Measurements from ENCODE around the gene WIPF2.

The WIPF2 gene

DNA sequence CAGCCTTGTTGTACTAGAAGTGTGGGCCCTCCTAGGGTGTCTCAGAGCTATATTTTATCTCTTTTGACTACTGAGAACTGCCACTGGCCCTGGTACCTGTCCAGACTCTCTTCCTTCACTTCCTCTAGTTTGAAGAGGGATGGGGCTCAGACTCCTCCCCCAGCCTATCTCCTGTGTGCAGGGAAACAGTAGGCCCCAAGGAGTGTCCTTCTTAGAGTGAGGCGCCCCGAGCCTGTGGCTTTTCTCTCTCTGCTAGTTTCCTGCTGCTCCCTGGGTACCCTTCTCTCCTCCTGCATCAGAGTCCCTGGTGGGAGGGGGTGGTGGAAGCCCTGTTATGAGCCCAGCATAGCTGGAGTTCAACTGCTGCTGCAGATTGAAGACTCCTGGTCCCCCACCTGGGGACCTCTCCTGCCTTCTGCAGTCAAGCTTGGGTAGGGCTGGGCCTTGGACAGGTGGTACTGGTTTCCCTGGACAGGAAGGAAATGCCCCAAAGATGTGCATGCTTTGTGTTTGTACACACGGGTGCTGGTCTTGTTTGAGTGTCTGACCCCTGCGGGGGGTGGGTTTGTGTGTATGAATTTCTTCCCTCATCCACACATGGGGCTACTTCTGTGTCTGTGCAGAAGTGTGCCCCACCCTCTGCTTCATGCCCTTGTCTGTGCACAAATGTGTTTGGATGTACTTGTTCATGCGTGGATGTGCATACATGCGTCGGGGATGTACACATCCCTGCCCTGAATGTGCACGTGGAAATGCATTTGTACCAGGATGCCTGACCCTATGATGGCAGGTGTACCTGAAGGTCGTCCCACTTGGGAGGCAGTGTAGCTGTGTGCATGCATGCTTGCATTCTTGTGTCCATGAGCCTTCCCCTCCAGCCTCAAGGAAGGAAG is 96.8 kb downstream of the WIPF2 start:
- DNase-seq, result no peak

GRCh38 chr17:40316571-40317344 is 97.7 kb downstream of the WIPF2 start:
- no peak for DNase-seq

GRCh38 chr17:40317345-40317873 is 98.3 kb downstream of the WIPF2 start:
- no peak for DNase-seq

DNA sequence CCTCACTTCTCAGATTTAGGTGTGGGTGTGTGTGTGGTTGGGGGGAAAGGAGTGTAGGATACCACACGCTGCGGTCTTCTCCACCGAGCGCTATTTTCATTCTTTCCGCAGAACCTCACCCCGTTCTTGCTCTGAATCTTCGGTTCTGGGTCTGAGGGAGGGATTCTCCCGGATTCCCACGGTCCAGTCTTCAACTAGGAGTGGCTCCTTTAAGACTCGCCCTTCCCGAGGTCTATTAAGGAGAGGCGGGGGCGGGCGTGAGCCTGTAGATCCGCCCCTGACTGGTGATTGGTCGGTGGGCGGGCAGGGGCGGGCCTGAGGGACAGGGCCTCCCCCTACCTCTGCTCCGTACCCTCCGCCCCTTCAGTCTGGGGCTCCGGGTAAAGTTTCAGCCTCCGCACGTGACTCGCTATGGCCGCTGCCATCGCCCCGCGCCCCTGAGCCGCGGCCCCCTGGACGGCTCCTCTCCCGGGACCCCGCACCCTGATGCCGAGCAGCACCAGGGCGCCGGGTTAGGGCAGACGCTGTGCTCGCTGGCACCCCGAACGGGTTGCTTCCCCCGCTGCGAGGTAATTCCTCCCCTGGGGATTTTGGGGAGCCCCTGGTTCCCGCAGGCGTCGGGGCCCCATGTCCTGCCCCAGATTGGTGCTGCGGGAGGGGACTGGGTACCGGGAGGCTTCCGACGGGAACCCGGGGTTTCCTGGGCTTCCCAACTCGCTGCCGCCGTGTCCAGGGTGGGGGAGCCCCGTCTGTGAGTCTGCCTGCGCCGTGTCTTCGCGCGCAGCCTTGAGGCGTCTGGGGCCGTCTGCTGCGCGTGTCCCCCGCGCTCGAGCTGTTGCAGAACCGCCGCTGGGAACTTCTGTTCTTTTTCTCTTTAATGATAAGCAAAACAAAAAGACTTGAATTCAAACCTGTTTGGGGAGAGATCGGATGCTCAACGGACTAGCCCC is 99.1 kb downstream of the WIPF2 start:
- DNase-seq, result peak; percentile 61

- no peak for DNase-seq
These were observed 99.8 kb downstream of the WIPF2 start for GRCh38 chr17:40318830-40319391.

DNA sequence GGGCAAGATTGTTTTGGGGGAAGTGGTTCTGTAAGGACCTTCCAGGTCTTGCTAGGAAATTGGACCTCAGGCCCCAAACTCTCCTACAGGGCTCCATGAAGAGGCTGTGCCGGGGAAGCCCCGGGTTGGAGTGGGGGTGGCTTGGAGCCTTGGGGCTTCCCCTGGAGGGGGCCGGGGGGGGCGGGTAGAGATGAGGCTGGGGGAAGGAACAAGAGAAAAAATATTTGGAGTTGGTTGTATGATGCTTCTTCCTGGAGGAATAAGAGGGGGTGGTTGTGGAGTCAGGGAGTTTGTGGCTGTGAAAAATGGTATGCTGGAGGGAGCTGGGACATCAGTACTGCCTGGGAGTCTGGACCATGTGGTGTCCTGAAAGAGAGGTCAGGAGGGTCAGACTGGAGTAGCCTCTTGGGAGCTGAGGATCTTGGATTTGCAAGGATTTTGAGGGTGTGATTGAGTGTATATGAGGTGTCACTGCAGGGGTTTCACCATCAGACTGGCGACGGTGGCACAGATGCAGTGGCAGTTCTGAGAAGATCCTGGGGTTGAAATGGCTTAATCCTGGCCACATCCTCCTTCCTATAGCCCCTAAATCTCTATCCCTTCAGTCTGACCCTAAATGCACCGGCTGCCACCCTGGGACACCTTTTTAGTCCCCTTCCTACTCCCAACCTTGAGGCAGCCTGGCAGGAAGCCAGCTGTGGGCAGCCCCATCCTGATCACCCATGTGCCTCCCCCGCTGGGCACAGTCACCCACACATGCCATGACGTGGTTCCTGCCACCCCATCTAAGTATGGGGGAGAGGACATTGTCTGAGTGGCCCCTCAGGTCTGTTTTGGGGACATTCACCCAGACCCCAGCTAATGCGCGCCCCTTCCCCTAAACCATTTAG is 100.8 kb downstream of the WIPF2 start:
- DNase-seq, result no peak

GRCh38 chr17:40320756-40321523 is 101.8 kb downstream of the WIPF2 start:
- no peak for DNase-seq

- DNase-seq, result no peak
These were observed 102.4 kb downstream of the WIPF2 start for GRCh38 chr17:40321524-40321929.

DNA sequence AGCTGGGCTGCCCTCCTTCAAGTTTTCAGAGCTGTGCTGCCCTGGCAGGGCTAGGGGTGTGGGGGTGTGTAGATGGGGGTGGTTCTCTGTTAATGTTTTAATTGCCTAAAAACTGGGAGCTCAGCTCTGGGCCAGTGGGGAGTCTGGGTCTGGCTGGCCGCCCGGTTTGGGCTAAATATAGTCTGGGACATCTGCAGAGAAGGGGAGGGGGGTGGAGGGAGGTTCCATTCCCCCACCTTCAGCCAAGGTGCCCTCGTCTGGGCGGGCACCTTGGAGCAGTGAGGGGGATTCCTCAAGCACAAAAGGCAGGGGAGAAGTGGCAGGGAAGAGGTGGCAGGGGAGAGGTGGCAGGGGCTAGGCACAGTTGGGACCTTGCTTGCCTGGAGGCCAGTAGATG is 102.9 kb downstream of the WIPF2 start:
- no peak for DNase-seq

GRCh38 chr17:40322358-40323315 is 103.5 kb downstream of the WIPF2 start:
- DNase-seq, result no peak

GRCh38 chr17:40323391-40324381 is 104.6 kb downstream of the WIPF2 start:
- DNase-seq, result no peak

DNA sequence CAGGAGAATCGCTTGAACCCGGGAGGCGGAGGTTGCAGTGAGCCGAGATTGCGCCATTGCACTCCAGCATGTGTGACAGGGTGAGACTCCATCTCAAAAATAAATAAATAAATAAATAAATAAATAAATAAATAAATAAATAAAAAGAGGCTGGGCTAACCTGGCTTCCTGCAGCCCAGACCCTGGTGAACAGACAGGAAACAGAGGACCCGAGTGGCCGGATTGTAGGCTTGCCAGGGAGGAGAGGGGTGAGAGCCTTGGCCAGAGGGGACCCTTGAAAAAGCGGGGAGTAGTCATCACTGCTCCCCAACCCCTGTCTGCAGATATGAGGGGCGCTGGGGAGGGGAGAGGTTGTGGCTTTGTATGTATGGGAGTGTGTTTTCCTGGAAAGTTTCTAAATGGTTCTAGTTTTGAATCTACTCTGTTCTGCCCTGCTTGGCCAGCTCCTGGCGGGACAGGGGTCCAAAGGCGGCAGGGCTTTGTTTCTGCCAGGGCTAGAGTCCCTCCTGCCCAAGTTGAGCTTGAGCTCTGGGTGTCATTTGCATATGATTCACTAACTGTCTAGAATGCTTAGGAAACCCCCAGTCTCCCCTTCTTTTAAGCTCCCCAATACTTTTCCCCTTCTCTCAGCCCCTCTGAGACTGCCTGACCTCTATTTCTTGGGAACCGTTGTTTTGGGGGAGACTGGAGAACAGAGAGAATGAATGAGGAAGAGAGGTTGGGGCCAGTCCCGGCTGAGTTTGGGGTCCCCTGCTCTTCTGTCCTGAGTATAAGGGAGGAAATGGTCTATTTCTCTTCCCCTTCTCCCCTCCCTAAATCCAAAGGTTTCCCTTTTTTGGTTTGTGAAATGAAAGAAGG is 106.3 kb downstream of the WIPF2 start:
- no peak for DNase-seq

GRCh38 chr17:40326014-40326831 is 107.1 kb downstream of the WIPF2 start:
- DNase-seq, result no peak

GRCh38 chr17:40326832-40327199 is 107.7 kb downstream of the WIPF2 start:
- no peak for DNase-seq

GRCh38 chr17:40327244-40327729 is 108.2 kb downstream of the WIPF2 start:
- no peak for DNase-seq
